ENCODE results near the gene ALG3.

The ALG3 gene

GRCh38 chr3:184209146-184209923 is 39.4 kb downstream of the ALG3 start:
- TF ChIP-seq, protein P1, sequence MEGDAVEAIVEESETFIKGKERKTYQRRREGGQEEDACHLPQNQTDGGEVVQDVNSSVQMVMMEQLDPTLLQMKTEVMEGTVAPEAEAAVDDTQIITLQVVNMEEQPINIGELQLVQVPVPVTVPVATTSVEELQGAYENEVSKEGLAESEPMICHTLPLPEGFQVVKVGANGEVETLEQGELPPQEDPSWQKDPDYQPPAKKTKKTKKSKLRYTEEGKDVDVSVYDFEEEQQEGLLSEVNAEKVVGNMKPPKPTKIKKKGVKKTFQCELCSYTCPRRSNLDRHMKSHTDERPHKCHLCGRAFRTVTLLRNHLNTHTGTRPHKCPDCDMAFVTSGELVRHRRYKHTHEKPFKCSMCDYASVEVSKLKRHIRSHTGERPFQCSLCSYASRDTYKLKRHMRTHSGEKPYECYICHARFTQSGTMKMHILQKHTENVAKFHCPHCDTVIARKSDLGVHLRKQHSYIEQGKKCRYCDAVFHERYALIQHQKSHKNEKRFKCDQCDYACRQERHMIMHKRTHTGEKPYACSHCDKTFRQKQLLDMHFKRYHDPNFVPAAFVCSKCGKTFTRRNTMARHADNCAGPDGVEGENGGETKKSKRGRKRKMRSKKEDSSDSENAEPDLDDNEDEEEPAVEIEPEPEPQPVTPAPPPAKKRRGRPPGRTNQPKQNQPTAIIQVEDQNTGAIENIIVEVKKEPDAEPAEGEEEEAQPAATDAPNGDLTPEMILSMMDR (IDR thresholded peaks at IDR 0.05) = no peak
- no peak for TF ChIP-seq ZFX (IDR thresholded peaks at IDR 0.05; ENCODE audit: borderline replicate concordance)
- no peak overlapping the region for H3K27ac ChIP-seq

DNA sequence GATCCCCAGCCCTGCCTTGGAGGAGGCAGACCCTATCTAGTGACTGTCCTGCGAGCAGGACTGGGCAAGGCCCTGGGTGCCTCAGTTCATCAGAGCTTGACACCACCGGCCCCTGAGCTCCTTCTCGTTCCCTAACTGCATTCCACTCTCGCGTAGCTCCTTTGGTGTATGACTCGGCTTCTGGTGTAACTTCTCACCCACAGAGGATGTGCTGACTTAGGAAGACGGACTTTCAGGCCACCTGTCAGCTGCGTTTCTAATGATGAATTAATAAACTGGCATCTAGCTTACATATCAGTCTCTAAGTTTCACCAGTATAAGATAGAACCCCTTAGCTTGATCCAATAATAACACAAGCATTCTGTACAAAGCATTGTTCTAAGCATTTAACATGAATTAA is 45.2 kb downstream of the ALG3 start:
- H3K27ac ChIP-seq = no peak overlapping the region
- TF ChIP-seq ZFX (IDR thresholded peaks at IDR 0.05; ENCODE audit: borderline replicate concordance) = no peak
- TF ChIP-seq, protein P1 (IDR thresholded peaks at IDR 0.05) = no peak

DNA sequence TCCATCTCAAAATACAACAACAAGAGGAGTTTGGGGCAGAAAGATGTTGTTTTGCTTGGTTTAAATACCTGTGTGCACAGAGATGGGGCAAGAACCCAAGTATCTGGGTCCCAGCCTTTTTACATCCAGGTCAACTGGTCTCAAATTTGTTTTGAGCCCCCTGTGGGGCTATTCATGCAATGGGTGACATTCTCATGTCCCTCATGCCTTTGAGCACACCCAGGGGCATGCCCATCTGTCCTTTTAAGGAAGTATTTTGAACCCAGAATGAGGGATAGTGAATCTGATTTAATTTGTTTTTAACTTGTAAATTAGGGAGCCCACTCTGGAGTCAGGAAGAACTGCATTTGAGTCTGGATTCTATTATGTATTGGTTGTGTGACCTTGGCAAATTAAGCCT is 47.9 kb downstream of the ALG3 start:
- TF ChIP-seq ZFX (IDR thresholded peaks at IDR 0.05; ENCODE audit: borderline replicate concordance) = no peak
- no peak overlapping the region for H3K27ac ChIP-seq

- TF ChIP-seq, protein P1 (IDR thresholded peaks at IDR 0.05) = no peak
- TF ChIP-seq ZFX (IDR thresholded peaks at IDR 0.05; ENCODE audit: borderline replicate concordance) = no peak
These were observed 50.3 kb downstream of the ALG3 start for GRCh38 chr3:184198509-184198908.

GRCh38 chr3:184196536-184196935 is 52.2 kb downstream of the ALG3 start:
- no peak for TF ChIP-seq ZFX (IDR thresholded peaks at IDR 0.05; ENCODE audit: borderline replicate concordance)
- TF ChIP-seq, protein P1 (IDR thresholded peaks at IDR 0.05) = no peak
- no peak overlapping the region for H3K27ac ChIP-seq

More at GRCh38 chr3:184198509-184198908, 50.3 kb downstream of the ALG3 start:
- H3K27ac ChIP-seq = no peak overlapping the region

- H3K27ac ChIP-seq = no peak overlapping the region
These were observed 54.7 kb downstream of the ALG3 start for GRCh38 chr3:184193991-184194539.

DNA sequence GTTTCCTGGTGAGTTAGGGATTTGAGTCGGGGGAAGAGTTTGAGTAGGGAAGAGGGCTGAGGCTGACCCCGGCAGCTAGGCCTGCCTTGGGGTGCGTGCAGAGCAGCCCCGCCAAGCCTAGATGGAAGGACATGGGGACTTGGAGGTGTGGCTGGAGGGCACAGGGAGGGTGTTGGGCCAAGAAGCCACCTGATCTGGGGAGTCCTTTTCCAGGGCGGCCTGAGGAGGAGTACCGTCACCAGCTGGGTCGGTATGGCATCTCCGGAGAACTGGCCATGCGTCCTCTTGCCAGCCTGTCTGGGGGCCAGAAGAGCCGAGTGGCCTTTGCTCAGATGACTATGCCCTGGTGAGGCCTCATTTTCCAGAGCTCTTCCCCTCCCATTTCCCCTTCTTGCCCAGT is 55.9 kb downstream of the ALG3 start:
- TF ChIP-seq ZFX (IDR thresholded peaks at IDR 0.05; ENCODE audit: borderline replicate concordance) = no peak
- TF ChIP-seq, protein P1 (IDR thresholded peaks at IDR 0.05) = no peak
- H3K27ac ChIP-seq = no peak overlapping the region

More at GRCh38 chr3:184193991-184194539, 54.7 kb downstream of the ALG3 start:
- no peak for TF ChIP-seq ZFX (IDR thresholded peaks at IDR 0.05; ENCODE audit: borderline replicate concordance)
- TF ChIP-seq, protein P1 (IDR thresholded peaks at IDR 0.05) = no peak
